HT-29 (cell line): ENCODE results near the gene REEP6. TPM values are rescaled to one million over a fixed set of nuclear protein-coding genes. Genes with fewer than 3 reads are reported as not detected.
"Not testable (repeated sequence)": the region's sequence is repeated elsewhere in the genome, so short reads cannot be mapped to it uniquely, and the experiment has no call there.

Experiments
- DNase-seq: peaks from one replicate; pipeline ENCODE4 v3.0.0-alpha.2; 2015; ENCODE audit warnings: low spot score
- total RNA-seq: library from RNA; depleted of rRNA; stranded (reverse); fragments of >200 nt; shearing (Covaris generic); gene quantifications from 2 replicates; pipeline ENCODE4 v1.2.3, GENCODE V29; 2014

The REEP6 gene
- total RNA-seq, 1 experiment from 2014 or later = 26.6 TPM

GRCh38 chr19:1505991-1506881 is 15.3 kb downstream of the REEP6 start:
- no peak for DNase-seq

- no peak for DNase-seq
Measured at GRCh38 chr19:1507192-1507660, 16.2 kb downstream of the REEP6 start.

- DNase-seq = peak; percentile 89
Measured at GRCh38 chr19:1507763-1508506, 17.0 kb downstream of the REEP6 start.

- no peak for DNase-seq
Measured at GRCh38 chr19:1508507-1508856, 17.5 kb downstream of the REEP6 start.

GRCh38 chr19:1509602-1510441 is 18.8 kb downstream of the REEP6 start:
- DNase-seq = no peak

GRCh38 chr19:1510442-1510806 is 19.4 kb downstream of the REEP6 start:
- no peak for DNase-seq

GRCh38 chr19:1510807-1511206 is 19.8 kb downstream of the REEP6 start:
- no peak for DNase-seq

GRCh38 chr19:1511318-1512317 is 20.6 kb downstream of the REEP6 start:
- no peak for DNase-seq

GRCh38 chr19:1512671-1513498 is 21.9 kb downstream of the REEP6 start, which contains the start of gene ADAMTSL5:
Gene ADAMTSL5, minus strand, starts transcription at chr19:1513019. Its CDS starts 2,076 bp downstream, at chr19:1510943.
- peak; percentile 44 for DNase-seq

- peak; percentile 53 for DNase-seq
Measured at GRCh38 chr19:1513499-1514294, 22.7 kb downstream of the REEP6 start.

- DNase-seq = no peak
Measured at GRCh38 chr19:1514295-1514661, 23.3 kb downstream of the REEP6 start.

- no peak for DNase-seq
Measured at GRCh38 chr19:1514986-1515721, 24.2 kb downstream of the REEP6 start.

- no peak for DNase-seq
Measured at GRCh38 chr19:1516395-1516753, 25.4 kb downstream of the REEP6 start.

- no peak for DNase-seq
Measured at GRCh38 chr19:1518471-1518870, 27.5 kb downstream of the REEP6 start.

- DNase-seq = not testable (repeated sequence)
Measured at GRCh38 chr19:1519802-1520201, 28.8 kb downstream of the REEP6 start.

GRCh38 chr19:1520203-1520780 is 29.3 kb downstream of the REEP6 start:
- no peak for DNase-seq

GRCh38 chr19:1521636-1522035 is 30.7 kb downstream of the REEP6 start:
- DNase-seq = no peak

- DNase-seq = no peak
Measured at GRCh38 chr19:1522061-1522460, 31.1 kb downstream of the REEP6 start.
